NOMO-1 treated with dmso at 0.1 percent for 144 hours (cell line): Measurements from ENCODE around the gene APH1A.
"Not testable (repeated sequence)": the region's sequence is repeated elsewhere in the genome, so short reads cannot be mapped to it uniquely, and the experiment has no call there.

Experiments
- DNase-seq: peaks from one replicate; lab custom pipeline; 2025; ENCODE audit not compliant: unreplicated experiment; lab: John Stamatoyannopoulos, UW

The APH1A gene

GRCh38 chr1:150234566-150235293, 34.1 kb downstream of the APH1A start:
- DNase-seq, result peak; percentile 79

- no peak for DNase-seq
Observed at GRCh38 chr1:150234309-150234565, 34.6 kb downstream of the APH1A start.

GRCh38 chr1:150233359-150234308, 35.2 kb downstream of the APH1A start:
- DNase-seq, result peak; percentile 41

- not testable (repeated sequence) for DNase-seq
Observed at GRCh38 chr1:150232921-150233320, 35.9 kb downstream of the APH1A start.

GRCh38 chr1:150228246-150228645, 40.6 kb downstream of the APH1A start:
- not testable (repeated sequence) for DNase-seq

- DNase-seq, result no peak
Observed at GRCh38 chr1:150227228-150227627, 41.6 kb downstream of the APH1A start.

- DNase-seq, result no peak
Observed at GRCh38 chr1:150226486-150226885, 42.3 kb downstream of the APH1A start.

GRCh38 chr1:150225546-150225945, 43.3 kb downstream of the APH1A start:
- DNase-seq, result no peak

GRCh38 chr1:150224983-150225382, 43.8 kb downstream of the APH1A start:
- no peak for DNase-seq

GRCh38 chr1:150221552-150221951, 47.3 kb downstream of the APH1A start:
- no peak for DNase-seq

GRCh38 chr1:150215855-150216254, 53.0 kb downstream of the APH1A start:
- DNase-seq, result not testable (repeated sequence)
